ENCODE measurements around the gene WNT7A.

WNT7A gene

DNA sequence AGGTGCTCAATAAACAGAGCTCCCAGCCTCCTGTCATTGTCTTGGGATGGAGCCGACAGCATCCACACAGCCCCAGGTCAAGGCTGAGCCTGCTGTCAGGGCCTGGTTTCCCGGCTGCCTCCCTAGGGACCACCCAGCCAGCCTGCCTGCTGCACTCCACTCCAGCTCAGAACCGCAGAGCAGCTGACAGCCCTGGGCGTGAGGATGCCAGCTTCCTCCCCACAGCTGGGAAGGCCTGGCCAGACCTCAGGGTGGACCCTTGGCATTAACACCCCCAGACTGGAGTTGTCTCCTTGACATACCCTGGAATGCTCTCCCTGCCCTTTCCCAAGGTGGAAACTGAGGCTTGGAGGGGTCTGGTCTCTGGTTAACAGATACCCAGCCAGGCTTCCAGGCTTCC lies 112.0 kb downstream of the WNT7A start:
- no peak for FAIRE-seq

DNA sequence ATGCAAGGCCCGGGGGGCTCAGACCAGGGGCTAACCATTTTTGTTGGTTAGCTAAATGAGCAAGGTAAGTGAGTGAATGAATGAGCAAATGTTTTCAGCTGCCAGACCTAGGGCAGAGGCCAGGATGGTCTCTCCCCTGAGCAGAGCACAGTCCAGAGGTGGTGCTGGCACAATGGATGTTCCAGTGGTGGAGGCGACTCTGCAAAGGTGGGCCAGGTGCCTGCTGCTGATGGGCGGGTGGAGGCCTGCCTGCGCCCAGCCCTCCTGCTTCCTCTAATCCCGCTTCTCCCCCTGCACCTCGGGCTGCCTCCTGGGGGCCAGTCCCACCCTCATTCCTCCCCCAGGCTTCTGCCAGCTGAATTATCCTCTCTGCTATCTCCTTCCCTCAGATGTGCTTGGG lies 112.8 kb downstream of the WNT7A start:
- FAIRE-seq: no peak
